Neural cell (in vitro differentiated cells): ENCODE measurements around the gene RTP5. TPM values are rescaled to one million over a fixed set of nuclear protein-coding genes. Genes with fewer than 3 reads are reported as not detected.

Source experiments
- H2AFZ ChIP-seq: fragments of 200-600, 300-800 bp; sonication (generic), shearing (Covaris generic); 2 replicates; pipeline ENCODE4 v1.6.0; 2014; ENCODE audit warnings: low read depth, mild to moderate bottlenecking, antibody characterized with exemption, low read length, moderate library complexity
- H3F3A ChIP-seq: fragments of 200-600 bp; shearing (Covaris generic); 2 replicates; pipeline ENCODE4 v1.6.1; 2016; ENCODE audit warnings: mild to moderate bottlenecking, moderate library complexity, mixed read lengths, antibody characterized with exemption, low read length; ENCODE audit not compliant: insufficient read depth, poor library complexity, severe bottlenecking
- H3K27ac ChIP-seq: fragments of 200-600, 300-800 bp; sonication (generic), shearing (Covaris generic); 2 replicates; pipeline ENCODE4 v1.5.1; 2014; ENCODE audit warnings: mild to moderate bottlenecking, low read length, moderate library complexity
- H3K27me3 ChIP-seq: fragments of 300-800, 200-600 bp; sonication (generic), shearing (Covaris generic); 2 replicates; pipeline ENCODE4 v1.6.0; 2014; ENCODE audit warnings: mild to moderate bottlenecking, low read depth, low read length, moderate library complexity; ENCODE audit not compliant: insufficient read depth
- H3K36me3 ChIP-seq: fragments of 300-800, 200-600 bp; sonication (generic), shearing (Covaris generic); 2 replicates; pipeline ENCODE4 v1.5.1; 2014; ENCODE audit warnings: mild to moderate bottlenecking, antibody characterized with exemption, low read length, moderate library complexity; ENCODE audit not compliant: insufficient read depth
- H3K4me2 ChIP-seq: fragments of 300-800, 200-600 bp; sonication (generic), shearing (Covaris generic); 2 replicates; pipeline ENCODE4 v1.6.0; 2014; ENCODE audit warnings: mild to moderate bottlenecking, low read length
- H3K4me3 ChIP-seq: fragments of 300-800, 200-600 bp; sonication (generic), shearing (Covaris generic); 2 replicates; pipeline ENCODE4 v1.5.1; 2014; ENCODE audit warnings: mild to moderate bottlenecking, low read length, moderate library complexity
- H3K79me2 ChIP-seq: fragments of 200-600 bp; shearing (Covaris generic); replicated peaks from 2 replicates; pipeline ENCODE4 v1.6.0; 2014; ENCODE audit warnings: mild to moderate bottlenecking, low read length, moderate library complexity; ENCODE audit not compliant: insufficient read depth
- H3K9ac ChIP-seq: fragments of 300-800, 200-600 bp; sonication (generic), shearing (Covaris generic); 2 replicates; pipeline ENCODE4 v1.6.1; 2016; ENCODE audit warnings: mild to moderate bottlenecking, low read length, mixed read lengths
- H3K9me2 ChIP-seq: fragments of 200-600 bp; shearing (Covaris generic); 2 replicates; pipeline ENCODE4 v1.6.1; 2016; ENCODE audit warnings: mild to moderate bottlenecking, low read length, mixed read lengths; ENCODE audit not compliant: insufficient read depth
- H3K9me3 ChIP-seq: fragments of 200-600, 300-800 bp; sonication (generic), shearing (Covaris generic); 2 replicates; pipeline ENCODE4 v1.6.1; 2016; ENCODE audit warnings: mild to moderate bottlenecking, mixed run types, low read length, moderate library complexity, mixed read lengths
- H4K20me1 ChIP-seq: fragments of 200-600 bp; shearing (Covaris generic); 2 replicates; pipeline ENCODE4 v1.6.1; 2016; ENCODE audit warnings: mild to moderate bottlenecking, mixed run types; ENCODE audit not compliant: insufficient read depth
- EP300 ChIP-seq: fragments of 450-650 bp; conservative IDR thresholded peaks from 2 replicates; pipeline ENCODE4 v1.6.1; 2014; ENCODE audit warnings: antibody characterized with exemption, mild to moderate bottlenecking, moderate library complexity; ENCODE audit not compliant: poor library complexity, severe bottlenecking
- EZH2 ChIP-seq: fragments of 200-600, 300-800 bp; shearing (Covaris generic), sonication (generic); IDR thresholded peaks from 2 replicates; pipeline ENCODE4 v1.6.1; 2014; ENCODE audit warnings: antibody characterized with exemption, low read length, borderline replicate concordance, mild to moderate bottlenecking; ENCODE audit not compliant: insufficient read depth, poor library complexity, severe bottlenecking
- MXI1 ChIP-seq: fragments of 450-650 bp; conservative IDR thresholded peaks from 2 replicates; pipeline ENCODE4 v1.6.1; 2014; ENCODE audit warnings: antibody characterized with exemption, mild to moderate bottlenecking; ENCODE audit not compliant: poor library complexity, severe bottlenecking
- POLR2AphosphoS5 ChIP-seq: IDR thresholded peaks from 2 replicates; pipeline ENCODE4 v1.6.1; 2012
- RAD21 ChIP-seq: fragments of 450-650 bp; conservative IDR thresholded peaks from 2 replicates; pipeline ENCODE4 v1.6.1; 2014; ENCODE audit warnings: antibody characterized with exemption, mild to moderate bottlenecking, moderate library complexity
- SMC3 ChIP-seq: fragments of 450-650 bp; conservative IDR thresholded peaks from 2 replicates; pipeline ENCODE4 v1.6.1; 2014; ENCODE audit warnings: antibody characterized with exemption, mild to moderate bottlenecking, moderate library complexity; ENCODE audit not compliant: poor library complexity
- TAF1 ChIP-seq: IDR thresholded peaks from 2 replicates; pipeline ENCODE4 v1.6.1; 2012; ENCODE audit warnings: low read depth
- polyA plus RNA-seq: library from polyadenylated mRNA; depleted of rRNA; stranded (reverse); fragments of >200 nt; gene quantifications from 2 replicates; pipeline ENCODE4 v1.2.3, GENCODE V29; 2014
- TF ChIP-seq, protein P1 (sequence below): fragments of 450-650 bp; IDR thresholded peaks from 2 replicates; pipeline ENCODE4 v1.5.1; 2014; ENCODE audit warnings: antibody characterized with exemption, mild to moderate bottlenecking, moderate library complexity; ENCODE audit not compliant: poor library complexity, severe bottlenecking
- TF ChIP-seq, protein P2 (sequence below): IDR thresholded peaks from 2 replicates; pipeline ENCODE4 v1.6.1; 2012; ENCODE audit warnings: borderline replicate concordance

RTP5 gene
- polyA plus RNA-seq, 1 donor from 2014 or later: 1.8 TPM

DNA sequence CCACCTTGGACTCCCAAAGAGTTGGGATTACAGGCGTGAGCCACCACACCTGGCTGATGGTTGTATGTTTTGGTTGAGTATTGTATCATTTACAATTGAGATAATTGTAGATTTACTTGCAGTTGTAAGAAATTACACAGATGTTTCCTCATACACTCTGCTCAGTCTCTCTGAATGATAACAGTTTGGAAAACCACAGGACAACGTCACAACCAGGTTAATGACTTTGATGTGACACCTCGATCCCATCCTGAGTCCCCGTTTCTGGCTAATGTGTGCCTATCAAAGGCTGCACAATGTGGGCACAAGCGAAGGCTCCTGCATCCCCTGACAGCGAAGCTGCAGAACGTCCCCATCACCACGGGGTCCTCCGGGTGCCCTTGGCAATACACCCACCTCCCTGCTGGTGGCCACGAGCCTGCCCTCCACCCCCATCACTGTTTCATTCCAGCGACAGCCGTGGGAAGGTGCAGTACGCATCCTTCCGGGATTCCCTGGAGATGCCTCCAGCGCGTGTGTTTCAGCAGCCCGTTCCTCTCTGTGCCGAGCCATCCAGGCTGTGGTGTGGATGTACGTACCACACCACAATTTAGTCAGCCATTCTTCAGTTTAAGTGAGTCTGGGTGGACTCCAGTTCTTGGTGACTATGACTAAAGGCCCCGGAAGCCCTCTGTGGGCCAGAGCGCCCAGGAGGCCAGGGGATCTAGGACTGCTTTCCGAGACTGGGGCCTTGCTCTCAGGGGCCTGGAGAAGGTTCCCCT is 6.6 kb upstream of the RTP5 start:
- Histone ChIP-seq H3K79me2 (no peaks in the 10 kb centered on the region), H3K27ac (no peak overlapping the region), H3F3A (no peaks in the 10 kb centered on the region), H3K9ac (no peak overlapping the region), H2AFZ (no peak overlapping the region), H4K20me1 (no peaks in the 10 kb centered on the region), H3K27me3 (no peaks in the 10 kb centered on the region), H3K36me3 (no peaks in the 10 kb centered on the region), H3K4me2 (no peak overlapping the region), H3K9me3 (no peaks in the 10 kb centered on the region), H3K4me3 (no peak overlapping the region), H3K9me2 (no peaks in the 10 kb centered on the region)
- TF ChIP-seq POLR2AphosphoS5 (no peak), SMC3 (no peak), RAD21 (no peak), TAF1 (no peak), EZH2 (no peak), MXI1 (no peak), EP300 (no peak)
- TF ChIP-seq, protein P1, sequence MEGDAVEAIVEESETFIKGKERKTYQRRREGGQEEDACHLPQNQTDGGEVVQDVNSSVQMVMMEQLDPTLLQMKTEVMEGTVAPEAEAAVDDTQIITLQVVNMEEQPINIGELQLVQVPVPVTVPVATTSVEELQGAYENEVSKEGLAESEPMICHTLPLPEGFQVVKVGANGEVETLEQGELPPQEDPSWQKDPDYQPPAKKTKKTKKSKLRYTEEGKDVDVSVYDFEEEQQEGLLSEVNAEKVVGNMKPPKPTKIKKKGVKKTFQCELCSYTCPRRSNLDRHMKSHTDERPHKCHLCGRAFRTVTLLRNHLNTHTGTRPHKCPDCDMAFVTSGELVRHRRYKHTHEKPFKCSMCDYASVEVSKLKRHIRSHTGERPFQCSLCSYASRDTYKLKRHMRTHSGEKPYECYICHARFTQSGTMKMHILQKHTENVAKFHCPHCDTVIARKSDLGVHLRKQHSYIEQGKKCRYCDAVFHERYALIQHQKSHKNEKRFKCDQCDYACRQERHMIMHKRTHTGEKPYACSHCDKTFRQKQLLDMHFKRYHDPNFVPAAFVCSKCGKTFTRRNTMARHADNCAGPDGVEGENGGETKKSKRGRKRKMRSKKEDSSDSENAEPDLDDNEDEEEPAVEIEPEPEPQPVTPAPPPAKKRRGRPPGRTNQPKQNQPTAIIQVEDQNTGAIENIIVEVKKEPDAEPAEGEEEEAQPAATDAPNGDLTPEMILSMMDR: no peak
- TF ChIP-seq, protein P2, sequence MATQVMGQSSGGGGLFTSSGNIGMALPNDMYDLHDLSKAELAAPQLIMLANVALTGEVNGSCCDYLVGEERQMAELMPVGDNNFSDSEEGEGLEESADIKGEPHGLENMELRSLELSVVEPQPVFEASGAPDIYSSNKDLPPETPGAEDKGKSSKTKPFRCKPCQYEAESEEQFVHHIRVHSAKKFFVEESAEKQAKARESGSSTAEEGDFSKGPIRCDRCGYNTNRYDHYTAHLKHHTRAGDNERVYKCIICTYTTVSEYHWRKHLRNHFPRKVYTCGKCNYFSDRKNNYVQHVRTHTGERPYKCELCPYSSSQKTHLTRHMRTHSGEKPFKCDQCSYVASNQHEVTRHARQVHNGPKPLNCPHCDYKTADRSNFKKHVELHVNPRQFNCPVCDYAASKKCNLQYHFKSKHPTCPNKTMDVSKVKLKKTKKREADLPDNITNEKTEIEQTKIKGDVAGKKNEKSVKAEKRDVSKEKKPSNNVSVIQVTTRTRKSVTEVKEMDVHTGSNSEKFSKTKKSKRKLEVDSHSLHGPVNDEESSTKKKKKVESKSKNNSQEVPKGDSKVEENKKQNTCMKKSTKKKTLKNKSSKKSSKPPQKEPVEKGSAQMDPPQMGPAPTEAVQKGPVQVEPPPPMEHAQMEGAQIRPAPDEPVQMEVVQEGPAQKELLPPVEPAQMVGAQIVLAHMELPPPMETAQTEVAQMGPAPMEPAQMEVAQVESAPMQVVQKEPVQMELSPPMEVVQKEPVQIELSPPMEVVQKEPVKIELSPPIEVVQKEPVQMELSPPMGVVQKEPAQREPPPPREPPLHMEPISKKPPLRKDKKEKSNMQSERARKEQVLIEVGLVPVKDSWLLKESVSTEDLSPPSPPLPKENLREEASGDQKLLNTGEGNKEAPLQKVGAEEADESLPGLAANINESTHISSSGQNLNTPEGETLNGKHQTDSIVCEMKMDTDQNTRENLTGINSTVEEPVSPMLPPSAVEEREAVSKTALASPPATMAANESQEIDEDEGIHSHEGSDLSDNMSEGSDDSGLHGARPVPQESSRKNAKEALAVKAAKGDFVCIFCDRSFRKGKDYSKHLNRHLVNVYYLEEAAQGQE: no peak

DNA sequence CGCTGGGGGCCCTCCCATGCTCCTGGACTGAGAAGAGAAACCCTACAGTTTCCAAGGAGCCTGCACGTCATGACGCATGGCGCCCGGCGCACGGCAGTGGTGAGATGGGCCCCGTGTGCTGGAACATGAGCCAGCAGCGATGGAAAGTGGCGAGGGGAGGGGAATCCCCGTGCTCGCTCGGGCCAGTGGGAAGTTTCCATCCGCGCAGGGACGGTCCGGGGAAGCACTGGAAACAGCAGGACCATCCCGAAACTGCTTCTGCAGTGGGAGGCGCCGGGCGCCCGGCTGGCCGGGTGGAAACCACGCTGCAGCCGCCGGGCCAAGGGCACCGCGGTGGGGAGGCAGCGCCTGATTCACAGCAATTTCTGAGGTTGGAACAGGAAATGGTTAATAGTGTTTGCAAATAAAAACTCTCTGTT is 6.0 kb upstream of the RTP5 start:
- no peaks in the 10 kb centered on the region for H3K79me2 ChIP-seq
- no peaks in the 10 kb centered on the region for H3K36me3 ChIP-seq
- H3F3A ChIP-seq: no peaks in the 10 kb centered on the region
- no peaks in the 10 kb centered on the region for H4K20me1 ChIP-seq
- no peak overlapping the region for H3K4me3 ChIP-seq
- H2AFZ ChIP-seq: no peak overlapping the region
- no peak overlapping the region for H3K4me2 ChIP-seq
- no peaks in the 10 kb centered on the region for H3K9me3 ChIP-seq
- no peak overlapping the region for H3K9ac ChIP-seq
- TF ChIP-seq, protein P2: no peak
- no peak for TF ChIP-seq RAD21
- no peak for TF ChIP-seq TAF1
- TF ChIP-seq EP300: no peak
- no peak for TF ChIP-seq POLR2AphosphoS5
- TF ChIP-seq, protein P1: no peak
- no peak for TF ChIP-seq MXI1
- no peak for TF ChIP-seq EZH2
- TF ChIP-seq SMC3: no peak
- no peaks in the 10 kb centered on the region for H3K9me2 ChIP-seq
- no peak overlapping the region for H3K27ac ChIP-seq
- no peaks in the 10 kb centered on the region for H3K27me3 ChIP-seq
